ENCODE results near the gene ELN.

ELN gene

DNA sequence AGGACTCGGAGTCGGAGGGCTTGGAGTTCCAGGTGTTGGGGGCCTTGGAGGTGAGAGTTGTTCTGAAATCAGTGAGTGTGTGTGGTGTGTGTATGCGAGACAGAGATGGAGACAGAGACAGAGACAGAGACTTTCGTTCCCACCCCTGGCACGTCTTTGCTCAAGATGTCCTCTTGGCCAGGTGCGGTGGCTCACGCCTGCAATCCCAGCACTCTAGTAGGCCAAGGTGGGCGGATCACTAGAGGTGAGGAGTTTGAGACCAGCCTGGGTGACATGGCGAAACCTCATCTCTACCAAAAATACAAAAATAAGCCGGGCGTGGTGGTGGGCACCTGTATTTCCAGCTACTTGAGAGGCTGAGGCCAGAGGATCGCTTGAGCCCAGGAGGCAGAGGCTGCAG lies 35.7 kb downstream of the ELN start:
- DNase-seq (ENCODE audit: low spot score), result no peak

DNA sequence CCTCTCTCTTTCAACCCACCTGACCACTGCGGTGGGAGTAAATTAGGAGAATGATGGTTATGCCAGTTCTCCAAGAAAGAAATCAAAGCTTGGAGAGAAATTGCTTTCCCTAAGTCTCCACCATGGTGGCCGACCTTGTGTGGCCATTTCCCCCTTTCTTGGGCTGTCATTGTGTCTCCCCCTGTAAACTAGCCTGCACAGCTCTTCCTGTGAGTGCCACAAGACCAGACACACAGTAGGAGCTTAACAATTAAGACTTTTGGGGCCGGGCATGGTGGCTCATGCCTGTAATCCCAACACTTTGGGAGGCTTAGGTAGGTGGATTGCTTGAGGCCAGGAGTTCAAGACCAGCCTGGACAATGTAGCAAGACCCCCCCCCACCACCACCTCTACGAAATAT lies 36.7 kb downstream of the ELN start:
- no peak for DNase-seq (ENCODE audit: low spot score)

DNA sequence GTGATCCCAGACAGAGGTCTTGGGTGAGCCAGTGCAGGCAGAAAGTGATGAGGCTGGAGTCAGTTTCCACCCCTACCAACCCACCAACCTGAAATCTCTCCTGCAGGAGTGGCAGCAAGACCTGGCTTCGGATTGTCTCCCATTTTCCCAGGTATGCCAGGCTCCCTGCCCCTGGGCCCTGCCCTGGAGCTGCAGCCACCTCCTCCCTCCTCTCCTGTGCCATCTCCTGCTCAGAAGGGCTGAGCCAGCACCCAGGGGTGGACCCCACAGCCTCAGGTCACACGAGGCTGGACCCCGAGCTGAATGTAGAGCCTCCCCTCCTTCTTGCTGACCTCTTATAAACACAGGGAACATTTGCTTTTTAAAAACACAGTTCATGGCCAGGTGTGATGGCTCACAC lies 38.7 kb downstream of the ELN start:
- no peak for DNase-seq (ENCODE audit: low spot score)

- DNase-seq (ENCODE audit: low spot score), result no peak
These were observed 40.6 kb downstream of the ELN start for GRCh38 chr7:74068378-74069085.

- DNase-seq (ENCODE audit: low spot score), result no peak
These were observed 41.1 kb downstream of the ELN start for GRCh38 chr7:74069086-74069541.

DNA sequence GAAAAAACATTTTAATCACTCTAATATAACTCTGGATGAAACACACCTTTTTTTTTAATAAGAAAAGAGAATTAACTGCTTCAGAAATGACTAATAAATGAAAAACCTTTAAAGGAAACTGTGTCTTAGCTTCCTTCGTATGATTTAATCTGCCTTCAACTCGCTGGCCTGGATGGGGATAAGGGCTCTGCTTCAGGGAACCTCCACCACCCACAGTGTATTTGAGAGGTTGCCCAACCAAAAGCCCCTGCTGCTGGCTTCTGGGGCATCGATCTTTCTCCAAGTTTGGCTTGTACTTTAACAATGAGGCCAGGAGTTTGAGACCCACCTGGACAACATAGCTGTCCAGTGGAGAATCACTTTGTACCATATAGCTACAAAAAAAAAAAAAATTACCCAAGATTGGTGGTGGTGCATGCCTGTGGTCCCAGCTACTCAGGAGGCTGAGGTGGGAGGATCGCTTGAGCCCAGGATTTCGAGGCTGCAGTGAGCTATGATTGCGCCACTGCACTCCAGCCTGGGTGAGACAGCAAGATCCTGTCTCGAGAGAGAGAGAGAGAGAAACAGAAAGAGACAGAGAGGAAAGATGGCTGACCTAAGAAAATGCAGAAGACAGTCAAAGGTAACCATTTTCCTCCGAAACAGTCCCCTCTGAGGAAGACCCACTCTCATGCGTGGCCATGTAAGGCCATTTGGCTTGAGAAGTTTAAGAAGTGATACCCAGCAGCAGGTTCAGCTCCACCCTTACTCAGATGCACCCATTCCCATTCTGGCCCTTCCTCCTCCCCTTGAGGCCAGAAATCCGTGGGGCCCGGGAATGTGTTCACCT lies 42.0 kb downstream of the ELN start:
- no peak for DNase-seq (ENCODE audit: low spot score)

DNA sequence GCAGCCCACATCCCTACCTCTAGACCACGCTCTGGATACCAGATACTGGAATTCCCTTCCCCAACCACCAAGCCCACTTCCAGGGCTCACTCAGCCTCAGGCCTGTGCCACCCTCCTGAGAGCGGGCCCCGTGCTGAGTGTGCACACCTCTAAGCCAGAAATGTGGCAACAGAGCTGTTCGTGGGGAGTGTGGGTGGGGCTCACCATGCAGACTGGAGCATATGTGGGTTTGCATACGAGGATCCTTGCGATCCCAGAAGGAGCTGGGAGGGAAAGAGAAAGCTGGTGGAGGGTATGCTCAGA lies 42.6 kb downstream of the ELN start:
- no peak for DNase-seq (ENCODE audit: low spot score)

DNA sequence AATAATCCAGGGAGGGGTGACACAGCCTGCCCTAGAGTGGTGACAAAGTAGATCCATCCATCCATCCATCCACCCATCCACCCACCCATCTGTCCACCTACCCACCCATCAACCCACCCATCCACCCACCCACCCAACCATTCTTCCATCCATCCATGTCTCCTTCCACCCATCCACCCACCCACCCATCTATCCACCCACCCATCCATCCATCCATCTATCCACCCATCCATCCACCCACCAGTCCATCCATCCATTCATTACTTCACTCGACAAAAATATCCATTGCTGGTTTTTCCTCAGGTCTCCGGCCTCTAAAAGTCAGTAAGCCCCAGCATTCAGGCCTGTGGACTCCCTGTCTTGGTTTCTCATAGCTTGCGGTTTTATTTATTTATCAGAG lies 43.1 kb downstream of the ELN start:
- no peak for DNase-seq (ENCODE audit: low spot score)

- no peak for DNase-seq (ENCODE audit: low spot score)
These were observed 46.8 kb downstream of the ELN start for GRCh38 chr7:74074770-74075169.

GRCh38 chr7:74078461-74078860 lies 50.5 kb downstream of the ELN start:
- no peak for DNase-seq (ENCODE audit: low spot score)

DNA sequence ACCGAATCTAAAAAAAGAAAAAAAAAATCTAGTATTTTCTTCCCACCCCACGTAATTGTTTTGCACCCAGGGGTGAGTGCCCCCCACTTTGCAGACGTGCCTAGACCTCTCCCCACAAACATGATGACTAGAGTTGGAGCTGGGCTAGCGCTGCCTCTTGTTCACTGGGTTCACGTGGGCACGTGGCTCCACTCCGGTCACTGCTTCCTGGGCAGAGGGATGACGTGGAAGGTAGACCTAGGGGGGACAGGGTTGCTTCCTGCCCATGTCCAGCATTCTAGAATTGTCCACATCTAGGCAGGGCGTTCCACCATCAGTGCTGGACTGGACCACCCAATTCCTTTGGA lies 54.8 kb downstream of the ELN start:
- no peak for DNase-seq (ENCODE audit: low spot score)

DNA sequence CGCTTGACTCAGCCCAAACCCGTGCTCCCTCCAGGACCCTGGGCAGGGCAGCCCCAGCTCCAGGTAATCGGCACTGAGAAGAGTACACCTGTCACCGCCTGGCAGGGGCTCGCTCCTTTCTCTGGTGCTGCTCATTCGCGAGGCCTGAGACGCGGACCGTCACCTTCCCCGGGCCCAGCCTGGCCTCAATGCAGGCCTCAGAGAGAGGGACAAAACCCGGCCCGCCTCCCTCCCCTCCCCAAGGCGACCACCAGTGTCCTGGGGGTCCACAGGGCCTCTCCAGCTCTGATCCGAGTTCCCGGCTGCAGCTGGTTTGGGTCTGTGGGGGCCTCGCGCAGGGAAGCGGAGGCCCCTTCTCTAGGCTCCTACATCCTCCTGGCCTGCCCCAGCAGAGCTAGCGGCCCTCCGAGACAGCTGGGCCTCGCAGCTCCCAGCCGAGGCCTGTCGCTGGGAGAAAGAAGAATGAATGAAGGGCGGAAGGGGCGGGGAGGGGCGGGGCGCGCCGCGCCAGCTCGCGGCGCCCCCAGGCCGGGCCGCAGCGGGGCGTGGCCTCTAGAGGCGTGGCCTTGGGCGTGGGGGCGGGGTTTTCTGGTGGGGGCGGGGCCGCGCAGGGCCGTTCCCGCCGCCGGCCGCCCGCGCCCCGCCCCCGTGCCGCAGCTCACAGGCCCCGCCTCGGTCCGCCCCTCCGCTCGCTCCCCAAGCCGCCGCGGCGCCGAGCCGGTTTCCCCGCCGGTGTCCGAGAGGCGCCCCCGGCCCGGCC lies 55.3 kb downstream of the ELN start, which contains the start of gene LIMK1:
LIMK1 (plus strand) TSS at position 688 of the 760 bp plus-strand sequence. CDS start 187 bp downstream, outside the sequence.
- peak; percentile 76 for DNase-seq (ENCODE audit: low spot score)

DNA sequence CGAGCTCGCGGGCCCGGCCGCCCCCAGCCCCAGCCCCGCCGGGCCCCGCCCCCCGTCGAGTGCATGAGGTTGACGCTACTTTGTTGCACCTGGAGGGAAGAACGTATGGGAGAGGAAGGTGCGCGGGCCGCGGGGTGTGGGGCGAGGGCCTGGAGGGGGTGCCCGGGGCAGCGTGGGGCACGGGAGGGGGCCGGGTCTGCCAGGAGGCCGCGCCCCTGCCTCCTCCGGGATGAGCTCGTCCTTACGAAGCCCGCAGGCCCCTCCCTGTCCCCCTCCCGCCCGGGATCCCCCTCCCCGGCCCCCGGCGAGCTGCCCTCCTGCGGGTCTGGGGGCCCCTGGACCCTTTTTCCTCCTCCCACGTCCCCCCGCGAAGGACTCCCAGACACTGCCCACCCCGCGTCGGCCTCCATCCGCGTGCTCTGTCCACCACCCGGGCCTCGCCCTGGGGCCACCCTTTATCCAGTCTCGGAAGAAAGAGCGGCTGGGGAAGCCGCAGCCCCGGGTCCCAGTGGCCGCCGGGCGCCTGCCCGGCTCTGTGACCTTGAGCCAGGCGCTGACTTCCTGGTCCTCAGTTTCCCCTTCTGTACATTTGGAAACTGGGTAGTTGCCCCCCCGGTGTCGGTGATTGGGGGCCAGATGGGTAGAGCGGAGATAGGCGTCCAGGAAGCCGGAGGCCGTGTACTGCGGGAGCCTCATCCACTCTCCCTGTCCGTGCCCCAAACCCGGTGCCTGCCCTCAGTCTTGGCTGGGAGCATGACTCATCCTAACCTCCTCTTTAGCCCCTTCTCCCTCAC lies 56.2 kb downstream of the ELN start:
- peak; percentile 83 for DNase-seq (ENCODE audit: low spot score)

DNA sequence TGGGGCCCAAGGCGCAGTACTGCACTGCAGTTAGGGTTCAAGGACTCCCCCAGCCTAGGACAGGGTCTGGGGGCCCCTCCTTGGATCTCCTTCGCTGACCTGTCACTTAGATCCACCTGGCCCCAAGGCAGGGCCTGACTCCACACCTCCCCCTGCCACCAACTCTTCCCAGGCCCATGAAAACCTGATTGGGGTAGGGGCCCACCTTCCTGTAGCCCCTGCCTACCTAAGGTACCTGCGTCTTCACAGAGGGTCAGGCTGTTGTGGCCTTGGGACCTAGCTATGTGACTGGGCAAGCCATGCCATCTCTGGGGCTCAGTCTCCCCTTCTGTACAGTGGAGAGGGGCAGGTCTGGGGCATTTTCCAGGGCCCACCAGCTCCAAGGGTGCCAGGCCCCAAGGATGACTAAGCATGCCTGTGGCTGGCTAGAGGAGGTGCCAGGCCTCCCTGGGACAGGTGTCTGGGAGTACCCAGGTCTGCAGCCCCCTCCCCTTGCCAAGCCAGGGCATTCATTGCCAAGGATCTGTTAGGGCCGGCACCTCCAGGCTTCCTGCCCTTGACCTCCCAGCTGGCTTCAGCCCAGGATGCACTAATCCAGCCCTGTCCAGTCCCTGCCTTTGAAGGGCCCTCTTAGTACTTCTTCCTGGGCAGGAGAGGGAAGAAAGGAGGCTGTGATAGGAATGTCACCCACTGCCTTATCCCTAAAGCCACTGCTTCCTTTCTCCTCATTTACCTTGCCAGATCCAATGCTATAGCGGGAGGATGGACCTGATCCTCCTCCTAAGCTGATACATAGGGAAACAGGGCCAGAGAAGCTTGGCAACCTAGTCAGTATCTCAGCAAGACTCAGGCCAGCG lies 57.0 kb downstream of the ELN start:
- no peak for DNase-seq (ENCODE audit: low spot score)

DNA sequence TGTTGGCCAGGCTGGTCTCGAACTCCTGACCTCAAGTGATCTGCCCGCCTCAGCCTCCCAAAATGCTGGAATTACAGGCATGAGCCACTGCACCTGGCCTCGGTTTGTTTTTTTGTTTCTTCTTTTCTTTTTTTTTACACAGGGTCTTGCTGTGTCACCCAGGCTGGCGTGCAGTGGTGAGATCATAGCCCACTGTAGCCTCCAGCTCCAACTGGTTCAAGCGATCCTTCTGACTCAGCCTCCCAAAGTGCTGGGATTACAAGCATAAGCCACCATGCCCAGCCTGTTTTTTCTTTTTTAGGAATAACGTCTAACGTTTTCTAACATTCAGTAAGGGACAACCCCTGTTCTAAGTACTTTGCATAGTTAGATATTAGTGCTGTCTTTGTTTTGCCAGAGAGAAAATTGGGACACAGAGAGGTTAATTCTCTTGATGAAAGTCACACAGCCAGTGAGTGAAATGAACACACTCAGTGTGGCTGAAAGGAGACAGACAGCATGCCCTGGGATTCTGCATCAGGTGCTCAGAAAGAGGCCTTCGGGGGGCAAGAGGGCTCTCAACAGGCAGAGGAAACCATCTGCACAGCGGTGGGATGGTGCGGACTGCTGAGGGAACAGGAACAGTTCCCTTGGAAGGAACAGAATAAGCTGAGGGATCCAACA lies 59.9 kb downstream of the ELN start:
- DNase-seq (ENCODE audit: low spot score), result no peak

- no peak for DNase-seq (ENCODE audit: low spot score)
These were observed 64.5 kb downstream of the ELN start for GRCh38 chr7:74092321-74092963.

DNA sequence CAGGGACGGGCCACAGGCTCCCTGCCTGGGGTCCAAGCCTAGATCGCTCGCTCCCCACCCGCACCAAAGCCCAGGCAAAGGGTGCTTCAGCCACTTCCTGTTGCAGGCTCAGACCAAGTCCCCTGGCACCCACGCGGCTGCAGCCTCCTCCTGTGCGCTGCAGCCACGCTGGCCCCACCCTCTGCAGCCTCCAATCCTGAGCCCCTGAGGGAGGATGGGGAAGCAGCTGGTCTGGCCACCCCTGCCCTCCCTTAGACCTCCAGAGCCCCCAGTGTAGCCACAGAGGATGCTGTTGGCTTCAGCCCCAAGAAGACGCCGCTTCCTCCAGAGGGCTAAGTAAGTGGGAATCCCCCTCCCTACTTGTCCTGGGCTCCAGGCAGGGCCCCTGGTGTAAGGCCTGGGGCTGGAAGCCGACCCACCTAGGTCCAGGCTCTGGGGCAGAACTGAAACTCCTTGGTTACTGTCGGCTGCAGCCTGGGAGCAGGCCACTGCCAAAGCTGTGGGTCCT lies 65.0 kb downstream of the ELN start:
- no peak for DNase-seq (ENCODE audit: low spot score)

GRCh38 chr7:74093671-74094223 lies 65.8 kb downstream of the ELN start:
- DNase-seq (ENCODE audit: low spot score), result no peak
